ENCODE measurements around the gene OR8J3.
"Not testable (repeated sequence)": the region's sequence is repeated elsewhere in the genome, so short reads cannot be mapped to it uniquely, and the experiment has no call there.

Gene OR8J3

DNA sequence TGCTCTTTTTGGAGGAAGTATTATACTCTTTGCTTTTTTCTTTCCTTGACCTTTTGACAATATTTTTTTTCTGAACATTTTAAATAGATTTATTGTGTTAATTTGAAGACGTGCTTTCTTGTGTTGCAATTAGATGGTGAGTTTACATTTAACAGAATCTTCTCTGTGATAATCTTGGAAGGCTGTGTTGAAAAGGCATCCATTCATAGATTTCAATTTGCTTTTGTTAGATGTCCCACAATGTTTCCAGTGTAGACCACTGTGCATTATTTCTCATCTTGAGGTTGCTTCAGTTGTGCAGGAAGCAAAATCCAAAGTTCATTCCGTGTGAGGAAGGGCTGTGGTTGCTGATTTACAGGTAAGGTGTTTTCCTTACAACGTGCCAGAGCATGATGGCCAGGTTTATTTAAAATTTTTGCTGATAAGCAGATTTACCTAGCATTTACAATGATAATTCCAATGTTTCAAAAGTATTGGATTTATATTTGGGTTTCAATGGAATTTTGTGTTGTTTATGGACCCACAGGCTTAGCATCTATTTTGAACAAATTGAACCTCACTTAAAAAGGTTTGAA is 32.3 kb upstream of the OR8J3 start:
- DNase-seq (ENCODE audit: low spot score) (no peak), ATAC-seq (ENCODE audit: low read depth) (no peak)
- H3K27ac ChIP-seq (ENCODE audit: poor library complexity, severe bottlenecking), result no peak overlapping the region
- H3K4me1 ChIP-seq (ENCODE audit: insufficient read depth, poor library complexity, severe bottlenecking), result no peaks in the 10 kb centered on the region
- H3K27me3 ChIP-seq (ENCODE audit: insufficient read depth, poor library complexity, severe bottlenecking), result no peaks in the 10 kb centered on the region
- no peak overlapping the region for H3K4me3 ChIP-seq (ENCODE audit: severe bottlenecking)
- no peaks in the 10 kb centered on the region for H3K9me3 ChIP-seq (ENCODE audit: severe bottlenecking)
- TF ChIP-seq, protein P1, sequence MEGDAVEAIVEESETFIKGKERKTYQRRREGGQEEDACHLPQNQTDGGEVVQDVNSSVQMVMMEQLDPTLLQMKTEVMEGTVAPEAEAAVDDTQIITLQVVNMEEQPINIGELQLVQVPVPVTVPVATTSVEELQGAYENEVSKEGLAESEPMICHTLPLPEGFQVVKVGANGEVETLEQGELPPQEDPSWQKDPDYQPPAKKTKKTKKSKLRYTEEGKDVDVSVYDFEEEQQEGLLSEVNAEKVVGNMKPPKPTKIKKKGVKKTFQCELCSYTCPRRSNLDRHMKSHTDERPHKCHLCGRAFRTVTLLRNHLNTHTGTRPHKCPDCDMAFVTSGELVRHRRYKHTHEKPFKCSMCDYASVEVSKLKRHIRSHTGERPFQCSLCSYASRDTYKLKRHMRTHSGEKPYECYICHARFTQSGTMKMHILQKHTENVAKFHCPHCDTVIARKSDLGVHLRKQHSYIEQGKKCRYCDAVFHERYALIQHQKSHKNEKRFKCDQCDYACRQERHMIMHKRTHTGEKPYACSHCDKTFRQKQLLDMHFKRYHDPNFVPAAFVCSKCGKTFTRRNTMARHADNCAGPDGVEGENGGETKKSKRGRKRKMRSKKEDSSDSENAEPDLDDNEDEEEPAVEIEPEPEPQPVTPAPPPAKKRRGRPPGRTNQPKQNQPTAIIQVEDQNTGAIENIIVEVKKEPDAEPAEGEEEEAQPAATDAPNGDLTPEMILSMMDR (IDR thresholded peaks at IDR 0.05; ENCODE audit: poor library complexity, severe bottlenecking), result no peak
- H3K36me3 ChIP-seq (ENCODE audit: low read depth), result no peaks in the 10 kb centered on the region

DNA sequence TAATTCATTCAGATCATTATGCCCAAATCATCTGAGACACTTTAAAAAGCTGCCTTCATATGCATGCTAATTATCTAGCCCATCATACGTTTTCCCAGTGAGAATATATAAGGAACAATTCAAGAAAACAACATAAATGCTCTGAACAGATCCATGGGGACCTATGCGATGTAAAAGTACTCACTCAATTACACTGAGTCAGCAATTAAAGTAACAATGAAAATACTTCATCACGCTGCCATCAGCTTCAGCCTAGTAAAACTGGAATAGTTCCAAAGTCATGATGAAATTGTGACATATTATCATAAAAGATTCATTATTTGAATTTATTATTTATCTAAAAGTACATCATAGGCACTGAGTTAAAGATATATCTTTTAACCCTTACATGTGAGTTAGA is 23.8 kb upstream of the OR8J3 start:
- H3K27me3 ChIP-seq (ENCODE audit: insufficient read depth, poor library complexity, severe bottlenecking), result no peaks in the 10 kb centered on the region
- no peak overlapping the region for H3K27ac ChIP-seq (ENCODE audit: poor library complexity, severe bottlenecking)
- TF ChIP-seq, protein P1 (IDR thresholded peaks at IDR 0.05; ENCODE audit: poor library complexity, severe bottlenecking), result no peak
- no peaks in the 10 kb centered on the region for H3K9me3 ChIP-seq (ENCODE audit: severe bottlenecking)
- DNase-seq (ENCODE audit: low spot score) (no peak), ATAC-seq (ENCODE audit: low read depth) (no peak)
- no peak overlapping the region for H3K4me3 ChIP-seq (ENCODE audit: severe bottlenecking)
- no peaks in the 10 kb centered on the region for H3K36me3 ChIP-seq (ENCODE audit: low read depth)
- H3K4me1 ChIP-seq (ENCODE audit: insufficient read depth, poor library complexity, severe bottlenecking), result no peaks in the 10 kb centered on the region

DNA sequence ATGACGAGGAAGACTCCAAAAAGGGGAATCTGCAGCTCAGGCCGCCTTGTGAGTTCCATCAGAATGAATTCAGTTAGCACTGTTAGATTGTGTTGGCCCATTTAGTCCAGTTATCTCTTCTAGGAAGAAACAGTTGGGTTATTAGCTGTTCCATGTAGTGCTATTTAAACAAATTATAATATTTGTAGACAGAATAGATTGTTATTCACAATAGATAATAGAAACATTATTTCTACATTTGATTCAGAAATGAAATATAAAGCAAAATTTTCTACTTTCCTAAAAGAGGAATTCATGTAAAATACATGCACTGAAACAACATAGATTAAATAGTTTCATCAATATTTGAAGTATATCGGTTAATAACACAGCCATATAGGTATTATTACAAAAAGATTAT is 20.2 kb upstream of the OR8J3 start, which contains the start of gene OR8K5:
Gene OR8K5 (minus strand): TSS at position 101 of the 400 bp plus-strand sequence. CDS start 0 bp downstream, at position 101.
- TF ChIP-seq, protein P1 (IDR thresholded peaks at IDR 0.05; ENCODE audit: poor library complexity, severe bottlenecking), result no peak
- Histone ChIP-seq H3K27me3 (ENCODE audit: insufficient read depth, poor library complexity, severe bottlenecking) (no peaks in the 10 kb centered on the region), H3K4me1 (ENCODE audit: insufficient read depth, poor library complexity, severe bottlenecking) (no peaks in the 10 kb centered on the region), H3K36me3 (ENCODE audit: low read depth) (no peaks in the 10 kb centered on the region), H3K4me3 (ENCODE audit: severe bottlenecking) (no peak within 1 kb of the TSS), H3K27ac (ENCODE audit: poor library complexity, severe bottlenecking) (no peak within 1 kb of the TSS), H3K9me3 (ENCODE audit: severe bottlenecking) (no peaks in the 10 kb centered on the region)
- ATAC-seq (ENCODE audit: low read depth) (no peak), DNase-seq (ENCODE audit: low spot score) (no peak)

DNA sequence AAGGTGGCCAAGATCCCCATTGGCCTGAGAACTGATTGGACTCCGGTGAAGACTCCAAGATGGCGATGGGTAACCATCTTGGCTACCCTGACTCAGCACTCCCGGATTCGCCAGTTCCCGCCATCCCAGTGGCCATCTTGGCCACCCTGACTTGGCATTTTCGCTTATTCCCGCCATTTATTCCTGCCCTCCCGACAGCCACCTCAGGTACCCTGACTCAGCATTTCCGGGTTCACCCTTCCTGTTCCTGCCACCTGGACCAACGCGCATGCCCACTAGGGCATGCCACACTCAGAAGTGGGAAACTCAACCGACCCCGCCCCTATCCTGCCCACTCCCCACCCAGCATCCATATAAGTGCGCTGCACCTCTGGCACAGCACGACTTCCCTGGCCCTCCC is 12.3 kb upstream of the OR8J3 start:
- Histone ChIP-seq H3K36me3 (ENCODE audit: low read depth) (no peaks in the 10 kb centered on the region), H3K4me3 (ENCODE audit: severe bottlenecking) (no peak overlapping the region), H3K4me1 (ENCODE audit: insufficient read depth, poor library complexity, severe bottlenecking) (no peaks in the 10 kb centered on the region), H3K27ac (ENCODE audit: poor library complexity, severe bottlenecking) (no peak overlapping the region), H3K9me3 (ENCODE audit: severe bottlenecking) (no peaks in the 10 kb centered on the region), H3K27me3 (ENCODE audit: insufficient read depth, poor library complexity, severe bottlenecking) (no peaks in the 10 kb centered on the region)
- TF ChIP-seq, protein P1 (IDR thresholded peaks at IDR 0.05; ENCODE audit: poor library complexity, severe bottlenecking), result no peak
- DNase-seq (ENCODE audit: low spot score), result no peak
- no peak for ATAC-seq (ENCODE audit: low read depth)

DNA sequence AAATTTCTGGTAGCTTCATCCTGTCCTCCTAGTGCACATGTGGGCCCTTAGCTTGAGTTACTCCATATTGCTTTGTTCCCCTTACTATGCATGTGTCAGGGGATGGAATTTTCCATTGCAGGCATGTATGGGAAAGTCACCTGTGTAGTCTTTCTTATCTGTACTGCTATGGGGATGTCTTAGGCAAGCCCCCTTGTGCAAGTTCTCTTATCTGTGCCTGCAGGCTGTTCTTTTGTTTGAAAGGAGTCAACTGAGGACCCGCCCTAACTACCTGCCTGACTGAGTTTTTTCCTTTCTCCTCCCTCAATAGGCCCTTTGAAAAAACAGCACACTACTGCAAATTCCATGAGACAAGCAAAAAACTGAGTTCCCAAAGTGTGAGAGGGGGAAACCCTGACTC is 11.4 kb upstream of the OR8J3 start:
- ATAC-seq (ENCODE audit: low read depth), result no peak
- H3K4me1 ChIP-seq (ENCODE audit: insufficient read depth, poor library complexity, severe bottlenecking), result no peaks in the 10 kb centered on the region
- H3K9me3 ChIP-seq (ENCODE audit: severe bottlenecking), result no peaks in the 10 kb centered on the region
- TF ChIP-seq, protein P1 (IDR thresholded peaks at IDR 0.05; ENCODE audit: poor library complexity, severe bottlenecking), result no peak
- H3K36me3 ChIP-seq (ENCODE audit: low read depth), result no peaks in the 10 kb centered on the region
- no peak overlapping the region for H3K4me3 ChIP-seq (ENCODE audit: severe bottlenecking)
- H3K27me3 ChIP-seq (ENCODE audit: insufficient read depth, poor library complexity, severe bottlenecking), result no peaks in the 10 kb centered on the region
- no peak for DNase-seq (ENCODE audit: low spot score)
- no peak overlapping the region for H3K27ac ChIP-seq (ENCODE audit: poor library complexity, severe bottlenecking)

DNA sequence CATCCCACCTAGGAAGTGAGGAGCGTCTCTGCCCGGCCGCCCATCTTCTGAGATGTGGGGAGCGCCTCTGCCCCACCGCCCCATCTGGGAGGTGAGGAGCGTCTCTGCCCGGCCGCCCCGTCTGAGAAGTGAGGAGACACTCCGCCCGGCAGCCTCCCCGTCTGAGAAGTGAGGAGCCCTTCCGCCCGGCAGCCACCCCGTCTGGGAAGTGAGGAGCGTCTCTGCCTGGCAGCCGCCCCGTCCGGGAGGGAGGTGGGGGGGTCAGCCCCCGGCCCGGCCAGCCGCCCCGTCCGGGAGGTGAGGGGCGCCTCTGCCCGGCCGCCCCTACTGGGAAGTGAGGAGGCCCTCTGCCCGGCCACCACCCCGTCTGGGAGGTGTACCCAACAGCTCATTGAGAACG is 3.7 kb upstream of the OR8J3 start:
- H3K27ac ChIP-seq (ENCODE audit: poor library complexity, severe bottlenecking); ATAC-seq (ENCODE audit: low read depth); H3K36me3 ChIP-seq (ENCODE audit: low read depth); DNase-seq (ENCODE audit: low spot score); H3K9me3 ChIP-seq (ENCODE audit: severe bottlenecking); H3K27me3 ChIP-seq (ENCODE audit: insufficient read depth, poor library complexity, severe bottlenecking); H3K4me1 ChIP-seq (ENCODE audit: insufficient read depth, poor library complexity, severe bottlenecking); H3K4me3 ChIP-seq (ENCODE audit: severe bottlenecking): not testable (repeated sequence)
